HCT116 (cell line): ENCODE results near the gene SRSF2. TPM values are rescaled to one million over a fixed set of nuclear protein-coding genes. Genes with fewer than 3 reads are reported as not detected.

Source experiments
- ATAC-seq: fragments of 200-7000 bp; cut with Tn5 transposase; 2 replicates; pipeline ENCODE4 v1.9.1; 2020; ENCODE audit warnings: mild to moderate bottlenecking, moderate library complexity
- BruUV-seq: library from RNA; stranded (reverse); fragments of 400-500 nt; replicated peaks from 2 replicates; lab custom pipeline; 2021; lab: Mats Ljungman, UMichigan
- CTCF ChIA-PET: fragments of 300-600 bp; sonication (Branson Sonifier 250); formaldehyde crosslinking; loops from one replicate; lab custom pipeline; 2021; ENCODE audit warnings: antibody characterized with exemption; lab: Charles Lee
- POLR2A ChIA-PET: fragments of 300-600, 350-600 bp; sonication (Branson Sonifier 250); formaldehyde crosslinking; loops from one replicate; lab custom pipeline; 2021; ENCODE audit warnings: antibody characterized with exemption; lab: Charles Lee
- RAD21 ChIA-PET, 2 experiments: fragments of 300-600 bp; sonication (Branson Sonifier 250); formaldehyde crosslinking; loops; one replicate each; lab custom pipeline; 2023; ENCODE audit warnings: low total read pairs in 2 of 2; ENCODE audit not compliant: uncharacterized antibody in 2 of 2, unreplicated experiment in 2 of 2, low non-redundant PET in 1 of 2; lab: Charles Lee
- DNase-seq: peaks from one replicate; pipeline ENCODE4 v3.0.0-alpha.2; 2010; ENCODE audit warnings: low read depth, low spot score
- H2AFZ ChIP-seq: fragments of 200-600 bp; shearing (Covaris generic), sonication (generic); 2 replicates; pipeline ENCODE4 v1.6.1; 2017; ENCODE audit warnings: low read depth, mixed run types, mixed read lengths, antibody characterized with exemption, low read length; ENCODE audit not compliant: poor library complexity, severe bottlenecking
- H3K27ac ChIP-seq: 2 replicates; pipeline ENCODE4 v1.5.1; 2012; ENCODE audit warnings: low read depth, low read length
- H3K27me3 ChIP-seq: fragments of 200-600 bp; sonication (generic); 2 replicates; pipeline ENCODE4 v1.6.1; 2016; ENCODE audit warnings: mixed run types, low read length, mixed read lengths; ENCODE audit not compliant: insufficient read depth
- H3K36me3 ChIP-seq, 2 experiments: fragments of 200-500 bp in 1 of 2; fragments of 200-600 bp in 1 of 2; sonication (Bioruptor generic) in 1 of 2; sonication (generic) in 1 of 2; 2 replicates each; pipeline versions ENCODE4 v1.5.1 to v1.6.1; 2014 to 2016; ENCODE audit warnings: low read length in 2 of 2, inconsistent platforms in 1 of 2, mixed read lengths in 1 of 2, mixed run types in 1 of 2; ENCODE audit not compliant: insufficient read depth in 2 of 2, control insufficient read depth in 1 of 2
- H3K4me1 ChIP-seq, 2 experiments: fragments of 200-600 bp in 1 of 2; sonication (generic) in 1 of 2; 2 replicates each; pipeline versions ENCODE4 v1.5.1 to v1.6.1; 2012 to 2017; ENCODE audit warnings: low read length in 2 of 2, inconsistent platforms in 1 of 2, mild to moderate bottlenecking in 1 of 2, mixed read lengths in 1 of 2, mixed run types in 1 of 2, moderate library complexity in 1 of 2; ENCODE audit not compliant: insufficient read depth in 2 of 2, control insufficient read depth in 1 of 2
- H3K4me2 ChIP-seq: fragments of 200-600 bp; sonication (generic); 2 replicates; pipeline ENCODE4 v1.6.1; 2017; ENCODE audit warnings: mixed run types, low read length, mixed read lengths
- H3K4me3 ChIP-seq, 2 experiments: fragments of 200-600 bp in 1 of 2; sonication (generic) in 1 of 2; replicated peaks in 1 of 2; 2 replicates each; pipeline ENCODE4 v1.5.1; 2011 to 2016; ENCODE audit warnings: low read length in 2 of 2, control low read depth in 1 of 2, low read depth in 1 of 2, mild to moderate bottlenecking in 1 of 2, mixed read lengths in 1 of 2, mixed run types in 1 of 2
- H3K79me2 ChIP-seq: fragments of 200-600 bp; sonication (generic); 2 replicates; pipeline ENCODE4 v1.6.1; 2017; ENCODE audit warnings: mild to moderate bottlenecking, mixed run types, low read length, moderate library complexity, mixed read lengths; ENCODE audit not compliant: insufficient read depth
- H3K9ac ChIP-seq: fragments of 200-600 bp; sonication (generic); 2 replicates; pipeline ENCODE4 v1.6.1; 2016; ENCODE audit warnings: low read length, mixed read lengths
- H3K9me2 ChIP-seq: fragments of 200-600 bp; sonication (generic), shearing (Covaris generic); 2 replicates; pipeline ENCODE4 v1.6.1; 2017; ENCODE audit warnings: mixed run types, mild to moderate bottlenecking, moderate library complexity; ENCODE audit not compliant: insufficient read depth
- H3K9me3 ChIP-seq, 2 experiments: fragments of 200-500 bp in 1 of 2; fragments of 200-600 bp in 1 of 2; sonication (Bioruptor generic) in 1 of 2; sonication (generic) in 1 of 2; 2 replicates each; pipeline ENCODE4 v1.6.1; 2014 to 2017; ENCODE audit warnings: low read length in 2 of 2, mixed read lengths in 2 of 2, inconsistent platforms in 1 of 2, low read depth in 1 of 2, mild to moderate bottlenecking in 1 of 2, mixed run types in 1 of 2, moderate library complexity in 1 of 2; ENCODE audit not compliant: control insufficient read depth in 1 of 2, insufficient read depth in 1 of 2
- H4K20me1 ChIP-seq: fragments of 200-600 bp; sonication (generic), shearing (Covaris generic); 2 replicates; pipeline ENCODE4 v1.6.1; 2017; ENCODE audit warnings: mixed run types, mild to moderate bottlenecking, moderate library complexity; ENCODE audit not compliant: insufficient read depth
- CTCF ChIP-seq, 3 experiments: fragments of 200-600 bp in 1 of 3; sonication (generic) in 1 of 3; IDR thresholded peaks in 2 of 3; conservative IDR thresholded peaks in 1 of 3; 2 replicates each; pipeline ENCODE4 v1.5.1; 2012 to 2017; ENCODE audit warnings: low read depth in 2 of 3, low read length in 2 of 3, antibody characterized with exemption in 1 of 3, borderline replicate concordance in 1 of 3, control low read depth in 1 of 3, mild to moderate bottlenecking in 1 of 3, mixed read lengths in 1 of 3, mixed run types in 1 of 3, moderate library complexity in 1 of 3; ENCODE audit not compliant: insufficient read depth in 1 of 3
- EGR1 ChIP-seq: IDR thresholded peaks from 2 replicates; pipeline ENCODE4 v1.6.1; 2012; ENCODE audit warnings: low read depth
- EZH2phosphoT487 ChIP-seq: fragments of 200-600 bp; IDR thresholded peaks from 2 replicates; pipeline ENCODE4 v1.6.1; 2018; ENCODE audit warnings: antibody characterized with exemption, borderline replicate concordance
- MAX ChIP-seq: IDR thresholded peaks from 2 replicates; pipeline ENCODE4 v1.6.1; 2012
- SRF ChIP-seq: IDR thresholded peaks from 2 replicates; pipeline ENCODE4 v1.6.1; 2012; ENCODE audit warnings: low read depth
- TCF7L2 ChIP-seq: IDR thresholded peaks from 2 replicates; pipeline ENCODE4 v1.7.0; 2011; ENCODE audit warnings: borderline replicate concordance, inconsistent platforms; ENCODE audit not compliant: insufficient read depth, insufficient read length; ENCODE audit errors: extremely low read depth
- ZFX ChIP-seq: fragments of 450-650 bp; IDR thresholded peaks from 2 replicates; pipeline ENCODE4 v1.6.1; 2017
- intact Hi-C: fragments of 100-400 bp; cut with micrococcal nuclease; formaldehyde crosslinking; loops from 2 replicates; pipeline ENCODE4 v1.10.0; 2022
- total RNA-seq: library from RNA; stranded (reverse); gene quantifications from one replicate; pipeline ENCODE4 v1.2.1, GENCODE V29; 2021; ENCODE audit not compliant: unreplicated experiment
- TF ChIP-seq, protein P1 (sequence below): IDR thresholded peaks from 2 replicates; pipeline ENCODE4 v1.6.1; 2012; ENCODE audit warnings: low read depth

Gene SRSF2
- total RNA-seq, 1 experiment from 2014 or later: 422 TPM

DNA sequence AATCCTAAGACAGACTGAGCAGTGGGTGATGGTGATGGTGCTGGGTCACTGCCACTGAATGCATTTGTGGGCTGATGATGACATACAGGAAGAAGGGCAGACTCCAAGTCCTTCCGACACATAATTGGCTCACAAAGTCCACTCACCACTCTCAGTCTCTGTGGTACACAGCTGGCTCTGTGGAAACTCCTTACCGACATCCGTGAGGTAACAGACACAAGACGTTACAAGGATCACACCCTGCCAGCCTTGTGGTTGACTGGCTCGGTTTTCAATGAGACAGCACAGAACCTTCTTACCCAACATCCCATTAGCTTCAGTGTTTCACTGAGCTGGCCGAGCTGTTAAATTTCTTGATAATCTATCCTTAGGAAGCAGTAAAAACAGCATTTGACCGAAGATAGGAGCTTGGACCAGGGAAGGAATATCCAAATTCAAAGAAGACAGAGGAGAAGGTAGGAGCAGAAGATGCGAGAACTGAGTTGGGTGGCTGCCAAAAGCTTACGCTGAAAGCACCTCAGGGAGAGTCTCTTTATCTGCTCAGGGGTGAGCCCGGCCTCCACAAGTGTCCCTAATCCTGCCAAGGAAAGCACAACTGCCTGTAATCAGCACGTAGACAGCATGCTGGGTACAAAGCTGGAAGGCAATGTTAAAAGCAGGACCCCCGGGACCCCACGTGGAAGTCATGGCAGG lies 20.8 kb downstream of the SRSF2 start:
- H3K9me3 ChIP-seq: no peaks in the 10 kb centered on the region
- no peak overlapping the region for H3K27ac ChIP-seq
- DNase-seq (no peak), ATAC-seq (no peak)
- H3K9me2 ChIP-seq: no peaks in the 10 kb centered on the region
- H3K27me3 ChIP-seq: no peaks in the 10 kb centered on the region
- H2AFZ ChIP-seq: no peak overlapping the region
- ChIA-PET CTCF (interaction anchor here (0.9 to 2.5 kb wide), 3 partner anchors 11 to 193 kb away, joined by 3 to 9 read pairs (median 9); no protein-coding TSS in a partner anchor), RAD21 (no interaction called here), POLR2A (interaction anchor here (2.9 kb wide), 1 partner anchor 10 kb away, joined by 8 read pairs; the partner anchor contains the start of genes JMJD6 and METTL23)
- H3K4me3 ChIP-seq: no peak overlapping the region
- intact Hi-C loops: no loop called here
- H3K9ac ChIP-seq: no peak overlapping the region
- BruUV-seq: TSS peak; percentile 0
- H4K20me1 ChIP-seq: peaks cover 4% of the 10 kb centered on the region; the same call in 1 of the 2 replicates
- no peak overlapping the region for H3K4me2 ChIP-seq
- H3K4me1 ChIP-seq: peaks cover 5 to 7% of the 10 kb centered on the region in 2 experiments
- peaks cover 56 to 67% of the 10 kb centered on the region in 2 experiments for H3K36me3 ChIP-seq
- H3K79me2 ChIP-seq: peaks cover 33% of the 10 kb centered on the region
- TF ChIP-seq CTCF (IDR thresholded peaks at IDR 0.05 in 2 of 3, conservative IDR thresholded peaks at IDR 0.05 in 1 of 3; ENCODE audit: borderline replicate concordance in 1 of 3, insufficient read depth in 1 of 3, low read depth in 2 of 3, low read length in 2 of 3) (no peak), SRF (no peak), MAX (no peak)

- Histone ChIP-seq H3K27ac (0 out of 2 replicates have a peak overlapping the region, but pooled peaks have one; percentile 0), H3K27me3 (no peaks in the 10 kb centered on the region), H4K20me1 (peaks cover 4% of the 10 kb centered on the region; the same call in 1 of the 2 replicates), H3K9me3 (no peaks in the 10 kb centered on the region), H3K79me2 (peaks cover 25% of the 10 kb centered on the region), H3K4me2 (no peak overlapping the region), H3K4me1 (peaks cover 9 to 11% of the 10 kb centered on the region in 2 experiments), H3K9me2 (no peaks in the 10 kb centered on the region), H3K36me3 (peaks cover 47 to 59% of the 10 kb centered on the region in 2 experiments), H3K9ac (no peak overlapping the region)
- DNase-seq (no peak), ATAC-seq (no peak)
- no TSS peak for BruUV-seq
- intact Hi-C loops: no loop called here
- CTCF ChIA-PET: no interaction called here
- POLR2A ChIA-PET: no interaction called here
- RAD21 ChIA-PET: no interaction called here
- TF ChIP-seq SRF (no peak), ZFX (no peak), MAX (no peak), EGR1 (no peak), EZH2phosphoT487 (no peak), TCF7L2 (no peak)
- TF ChIP-seq, protein P1, sequence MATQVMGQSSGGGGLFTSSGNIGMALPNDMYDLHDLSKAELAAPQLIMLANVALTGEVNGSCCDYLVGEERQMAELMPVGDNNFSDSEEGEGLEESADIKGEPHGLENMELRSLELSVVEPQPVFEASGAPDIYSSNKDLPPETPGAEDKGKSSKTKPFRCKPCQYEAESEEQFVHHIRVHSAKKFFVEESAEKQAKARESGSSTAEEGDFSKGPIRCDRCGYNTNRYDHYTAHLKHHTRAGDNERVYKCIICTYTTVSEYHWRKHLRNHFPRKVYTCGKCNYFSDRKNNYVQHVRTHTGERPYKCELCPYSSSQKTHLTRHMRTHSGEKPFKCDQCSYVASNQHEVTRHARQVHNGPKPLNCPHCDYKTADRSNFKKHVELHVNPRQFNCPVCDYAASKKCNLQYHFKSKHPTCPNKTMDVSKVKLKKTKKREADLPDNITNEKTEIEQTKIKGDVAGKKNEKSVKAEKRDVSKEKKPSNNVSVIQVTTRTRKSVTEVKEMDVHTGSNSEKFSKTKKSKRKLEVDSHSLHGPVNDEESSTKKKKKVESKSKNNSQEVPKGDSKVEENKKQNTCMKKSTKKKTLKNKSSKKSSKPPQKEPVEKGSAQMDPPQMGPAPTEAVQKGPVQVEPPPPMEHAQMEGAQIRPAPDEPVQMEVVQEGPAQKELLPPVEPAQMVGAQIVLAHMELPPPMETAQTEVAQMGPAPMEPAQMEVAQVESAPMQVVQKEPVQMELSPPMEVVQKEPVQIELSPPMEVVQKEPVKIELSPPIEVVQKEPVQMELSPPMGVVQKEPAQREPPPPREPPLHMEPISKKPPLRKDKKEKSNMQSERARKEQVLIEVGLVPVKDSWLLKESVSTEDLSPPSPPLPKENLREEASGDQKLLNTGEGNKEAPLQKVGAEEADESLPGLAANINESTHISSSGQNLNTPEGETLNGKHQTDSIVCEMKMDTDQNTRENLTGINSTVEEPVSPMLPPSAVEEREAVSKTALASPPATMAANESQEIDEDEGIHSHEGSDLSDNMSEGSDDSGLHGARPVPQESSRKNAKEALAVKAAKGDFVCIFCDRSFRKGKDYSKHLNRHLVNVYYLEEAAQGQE: no peak
- TF ChIP-seq, all 23 proteins: peak for 0
- Histone ChIP-seq H2AFZ (no peak overlapping the region), H3K4me3 (no peak overlapping the region)
Observed at GRCh38 chr17:76715496-76715830, 21.7 kb downstream of the SRSF2 start.
